ENCODE measurements around the gene MGP. TPM values are rescaled to one million over a fixed set of nuclear protein-coding genes. Genes with fewer than 3 reads are reported as not detected.

MGP gene
- total RNA-seq, 4 donors from 2014 or later, result 90.5 to 499 (median 234) TPM

GRCh38 chr12:14850929-14851663, 34.6 kb downstream of the MGP start:
- in situ Hi-C loops (cut with MboI; ENCODE audit: low pct_ligation_motif_present in 1 of 4, low pct_unique_long_range_greater_than_20kb in 1 of 4, low sequenced_read_pairs in 3 of 4), result no loop called here
- DNase-seq, result no peak
- Histone ChIP-seq H3K36me3 (no peaks in the 10 kb centered on the region), H3K27ac (no peak overlapping the region), H3K9me3 (no peaks in the 10 kb centered on the region), H3K27me3 (no peaks in the 10 kb centered on the region), H3K4me3 (no peak overlapping the region), H3K4me1 (peaks cover 0 to 15% (median 6%) of the 10 kb centered on the region in 4 donors)
- TF ChIP-seq, protein P1, sequence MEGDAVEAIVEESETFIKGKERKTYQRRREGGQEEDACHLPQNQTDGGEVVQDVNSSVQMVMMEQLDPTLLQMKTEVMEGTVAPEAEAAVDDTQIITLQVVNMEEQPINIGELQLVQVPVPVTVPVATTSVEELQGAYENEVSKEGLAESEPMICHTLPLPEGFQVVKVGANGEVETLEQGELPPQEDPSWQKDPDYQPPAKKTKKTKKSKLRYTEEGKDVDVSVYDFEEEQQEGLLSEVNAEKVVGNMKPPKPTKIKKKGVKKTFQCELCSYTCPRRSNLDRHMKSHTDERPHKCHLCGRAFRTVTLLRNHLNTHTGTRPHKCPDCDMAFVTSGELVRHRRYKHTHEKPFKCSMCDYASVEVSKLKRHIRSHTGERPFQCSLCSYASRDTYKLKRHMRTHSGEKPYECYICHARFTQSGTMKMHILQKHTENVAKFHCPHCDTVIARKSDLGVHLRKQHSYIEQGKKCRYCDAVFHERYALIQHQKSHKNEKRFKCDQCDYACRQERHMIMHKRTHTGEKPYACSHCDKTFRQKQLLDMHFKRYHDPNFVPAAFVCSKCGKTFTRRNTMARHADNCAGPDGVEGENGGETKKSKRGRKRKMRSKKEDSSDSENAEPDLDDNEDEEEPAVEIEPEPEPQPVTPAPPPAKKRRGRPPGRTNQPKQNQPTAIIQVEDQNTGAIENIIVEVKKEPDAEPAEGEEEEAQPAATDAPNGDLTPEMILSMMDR (IDR thresholded peaks at IDR 0.05), result no peak
- TF ChIP-seq POLR2AphosphoS5 (IDR thresholded peaks at IDR 0.05), result no peak
- no peak for TF ChIP-seq POLR2A (IDR thresholded peaks at IDR 0.05)
- TF ChIP-seq EP300 (IDR thresholded peaks at IDR 0.05; ENCODE audit: low read depth), result no peak
- intact Hi-C loops (cut with DNase I; ENCODE audit: low total_unique reads), result loop anchor here (5.0 kb wide), 1 partner anchor 136 kb away; no protein-coding TSS in a partner anchor
- WGBS, 2 donors (ENCODE audit: low coverage in 1 of 2), result 0 to 100% methylated on average over 1 of the region's 1 CpG

DNA sequence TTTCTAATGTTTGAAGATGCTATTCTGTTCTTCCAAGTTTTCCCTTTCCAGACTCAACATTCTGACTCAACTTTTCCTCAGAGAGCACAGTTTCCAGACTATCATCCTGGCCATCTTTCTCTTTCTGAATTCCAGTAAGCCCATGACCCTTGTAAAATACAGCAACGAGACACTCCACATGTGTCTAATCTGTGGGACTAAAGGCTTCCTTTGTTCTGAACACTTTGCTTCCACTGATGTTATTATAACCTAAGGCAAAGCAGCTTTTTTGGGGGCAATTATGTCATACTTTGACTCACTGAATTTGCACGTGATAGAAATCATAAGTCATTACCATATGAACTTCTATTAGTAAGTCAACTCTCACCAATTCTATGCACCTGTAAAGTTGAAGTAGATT, 36.0 kb downstream of the MGP start:
- intact Hi-C loops (cut with DNase I; ENCODE audit: low total_unique reads) (loop anchor here (5.0 to 10.0 kb wide), 3 partner anchors 138 to 295 kb away; no protein-coding TSS in a partner anchor), in situ Hi-C loops (cut with MboI; ENCODE audit: low pct_ligation_motif_present in 1 of 4, low pct_unique_long_range_greater_than_20kb in 1 of 4, low sequenced_read_pairs in 3 of 4) (loop anchor here (5.0 to 25.0 kb wide), 4 partner anchors 148 to 663 kb away; partner anchors contain the start of gene RERG (in 2 of the 4))
- WGBS, 2 donors (ENCODE audit: low coverage in 1 of 2), result 66 to 71% methylated on average over 1 to 2 of the region's 2 CpGs
- TF ChIP-seq POLR2AphosphoS5 (IDR thresholded peaks at IDR 0.05) (peak in 2 of 3 donors; percentile 10 to 44), EP300 (IDR thresholded peaks at IDR 0.05; ENCODE audit: low read depth) (no peak)
- DNase-seq, result no peak
- H3K27ac ChIP-seq, result no peak overlapping the region
- no peaks in the 10 kb centered on the region for H3K27me3 ChIP-seq
- peaks cover 0 to 20% (median 10%) of the 10 kb centered on the region in 4 donors for H3K4me1 ChIP-seq
- H3K9me3 ChIP-seq, result no peaks in the 10 kb centered on the region
- H3K4me3 ChIP-seq, result no peak overlapping the region
- no peaks in the 10 kb centered on the region for H3K36me3 ChIP-seq

- Histone ChIP-seq H3K36me3 (no peaks in the 10 kb centered on the region), H3K4me3 (no peak overlapping the region), H3K9me3 (no peaks in the 10 kb centered on the region), H3K27ac (peak overlapping the region in 1 of 4 donors; percentile 22), H3K4me1 (peaks cover 5 to 37% (median 20%) of the 10 kb centered on the region in 4 donors), H3K27me3 (no peaks in the 10 kb centered on the region)
- TF ChIP-seq, protein P1 (IDR thresholded peaks at IDR 0.05), result no peak
- no peak for TF ChIP-seq EP300 (IDR thresholded peaks at IDR 0.05; ENCODE audit: low read depth)
- TF ChIP-seq POLR2A (IDR thresholded peaks at IDR 0.05), result no peak
- no peak for TF ChIP-seq POLR2AphosphoS5 (IDR thresholded peaks at IDR 0.05)
- WGBS, 2 donors (ENCODE audit: low coverage in 1 of 2), result 65 to 75% methylated on average over 4 of the region's 4 CpGs
- in situ Hi-C loops (cut with MboI; ENCODE audit: low pct_ligation_motif_present in 1 of 4, low pct_unique_long_range_greater_than_20kb in 1 of 4, low sequenced_read_pairs in 3 of 4), result loop anchor here (5.0 to 25.0 kb wide), 4 partner anchors 150 to 665 kb away; partner anchors contain the start of gene RERG (in 2 of the 4)
- no peak for DNase-seq
- intact Hi-C loops (cut with DNase I; ENCODE audit: low total_unique reads), result loop anchor here (5.0 to 10.0 kb wide), 2 partner anchors 150 to 298 kb away; no protein-coding TSS in a partner anchor
These were observed 38.6 kb downstream of the MGP start for GRCh38 chr12:14846876-14847580.

GRCh38 chr12:14846042-14846587, 39.5 kb downstream of the MGP start:
- Histone ChIP-seq H3K4me1 (peaks cover 10 to 46% (median 27%) of the 10 kb centered on the region in 4 donors), H3K4me3 (no peak overlapping the region), H3K27me3 (no peaks in the 10 kb centered on the region), H3K36me3 (no peaks in the 10 kb centered on the region), H3K27ac (peak overlapping the region in 3 of 4 donors; percentile 5 to 22 (median 20)), H3K9me3 (no peaks in the 10 kb centered on the region)
- no peak for DNase-seq
- intact Hi-C loops (cut with DNase I; ENCODE audit: low total_unique reads) (loop anchor here (5.0 to 10.0 kb wide), 2 partner anchors 151 to 299 kb away; no protein-coding TSS in a partner anchor), in situ Hi-C loops (cut with MboI; ENCODE audit: low pct_ligation_motif_present in 1 of 4, low pct_unique_long_range_greater_than_20kb in 1 of 4, low sequenced_read_pairs in 3 of 4) (loop anchor here (5.0 to 25.0 kb wide), 4 partner anchors 151 to 666 kb away; partner anchors contain the start of gene RERG (in 2 of the 4))
- 38 to 41% methylated on average over 3 of the region's 3 CpGs for WGBS, 2 donors (ENCODE audit: low coverage in 1 of 2)
- no peak for TF ChIP-seq POLR2AphosphoS5 (IDR thresholded peaks at IDR 0.05)

Measured in transverse colon (tissue), 4 donors.